Measurements from ENCODE around the gene LRSAM1.

DNA sequence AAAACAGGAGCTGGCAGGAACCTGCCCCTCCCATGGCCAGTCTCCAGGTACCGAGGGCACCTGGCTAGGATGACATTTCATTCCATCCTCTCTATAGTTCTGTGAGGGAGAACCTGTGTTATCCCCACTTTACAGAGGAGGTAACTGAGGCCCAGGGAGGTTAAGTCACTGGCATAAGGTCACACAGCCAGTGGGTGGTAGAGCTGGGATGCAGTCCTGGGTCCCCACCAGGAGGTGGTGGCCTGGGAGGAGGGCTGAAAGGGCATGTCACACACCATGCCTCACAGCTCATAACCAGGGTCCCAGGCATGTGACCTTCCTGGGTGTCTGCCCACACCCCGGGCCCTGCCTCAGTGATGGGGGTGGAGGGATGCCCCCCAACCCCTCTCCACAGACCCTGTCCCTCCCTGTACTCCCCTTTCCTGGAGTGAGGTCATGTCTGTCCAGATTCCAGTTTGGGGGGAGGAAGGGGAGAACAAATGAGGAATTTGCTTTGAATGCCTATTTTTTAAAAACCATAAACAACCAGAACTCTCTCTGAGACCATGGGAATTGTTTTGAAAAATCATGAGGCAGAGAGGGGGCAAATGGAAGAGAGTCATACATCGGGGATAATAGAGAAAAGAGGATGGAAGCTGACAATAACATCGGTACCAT lies 83.1 kb downstream of the LRSAM1 start:
- TF ChIP-seq, protein P1, sequence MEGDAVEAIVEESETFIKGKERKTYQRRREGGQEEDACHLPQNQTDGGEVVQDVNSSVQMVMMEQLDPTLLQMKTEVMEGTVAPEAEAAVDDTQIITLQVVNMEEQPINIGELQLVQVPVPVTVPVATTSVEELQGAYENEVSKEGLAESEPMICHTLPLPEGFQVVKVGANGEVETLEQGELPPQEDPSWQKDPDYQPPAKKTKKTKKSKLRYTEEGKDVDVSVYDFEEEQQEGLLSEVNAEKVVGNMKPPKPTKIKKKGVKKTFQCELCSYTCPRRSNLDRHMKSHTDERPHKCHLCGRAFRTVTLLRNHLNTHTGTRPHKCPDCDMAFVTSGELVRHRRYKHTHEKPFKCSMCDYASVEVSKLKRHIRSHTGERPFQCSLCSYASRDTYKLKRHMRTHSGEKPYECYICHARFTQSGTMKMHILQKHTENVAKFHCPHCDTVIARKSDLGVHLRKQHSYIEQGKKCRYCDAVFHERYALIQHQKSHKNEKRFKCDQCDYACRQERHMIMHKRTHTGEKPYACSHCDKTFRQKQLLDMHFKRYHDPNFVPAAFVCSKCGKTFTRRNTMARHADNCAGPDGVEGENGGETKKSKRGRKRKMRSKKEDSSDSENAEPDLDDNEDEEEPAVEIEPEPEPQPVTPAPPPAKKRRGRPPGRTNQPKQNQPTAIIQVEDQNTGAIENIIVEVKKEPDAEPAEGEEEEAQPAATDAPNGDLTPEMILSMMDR (IDR thresholded peaks at IDR 0.05; ENCODE audit: low read depth, low read length, missing input control) = no peak
- TF ChIP-seq JUND (IDR thresholded peaks at IDR 0.05) (no peak), TAF1 (conservative IDR thresholded peaks at IDR 0.05) (no peak), GABPA (IDR thresholded peaks at IDR 0.05 in 1 of 2, conservative IDR thresholded peaks at IDR 0.05 in 1 of 2) (no peak), RAD21 (IDR thresholded peaks at IDR 0.05) (no peak), FOXA1 (IDR thresholded peaks at IDR 0.05) (no peak), EGR1 (IDR thresholded peaks at IDR 0.05; ENCODE audit: low read depth in 2 of 2) (no peak)
- TF ChIP-seq, protein P2, sequence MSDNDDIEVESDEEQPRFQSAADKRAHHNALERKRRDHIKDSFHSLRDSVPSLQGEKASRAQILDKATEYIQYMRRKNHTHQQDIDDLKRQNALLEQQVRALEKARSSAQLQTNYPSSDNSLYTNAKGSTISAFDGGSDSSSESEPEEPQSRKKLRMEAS (IDR thresholded peaks at IDR 0.05) = no peak

All from liver (tissue), 3 donors.